GM12891 (cell line): ENCODE data around the gene FMN1.

Experiments
- POLR2A ChIP-seq: IDR thresholded peaks from 2 replicates; pipeline ENCODE4 v1.6.1; 2011; ENCODE audit warnings: low read depth, low read length, control low read depth
- POLR2AphosphoS5 ChIP-seq: IDR thresholded peaks from 2 replicates; pipeline ENCODE4 v1.6.1; 2011; ENCODE audit warnings: low read depth, low read length, control low read depth
- POU2F2 ChIP-seq: IDR thresholded peaks from 2 replicates; pipeline ENCODE4 v1.6.1; 2011; ENCODE audit warnings: low read depth, mild to moderate bottlenecking, control low read depth, low read length, moderate library complexity
- TAF1 ChIP-seq: IDR thresholded peaks from 2 replicates; pipeline ENCODE4 v1.6.1; 2011; ENCODE audit warnings: low read depth, low read length, control low read depth

- TF ChIP-seq TAF1 (no peak), POLR2A (no peak), POLR2AphosphoS5 (no peak), POU2F2 (no peak)
Observed at GRCh38 chr15:33022629-33023028, 171.9 kb downstream of the FMN1 start.
